Measurements from ENCODE around the gene OXCT2. TPM values are rescaled to one million over a fixed set of nuclear protein-coding genes. Genes with fewer than 3 reads are reported as not detected.
"Not testable (repeated sequence)": the region's sequence is repeated elsewhere in the genome, so short reads cannot be mapped to it uniquely, and the experiment has no call there.

The OXCT2 gene
- total RNA-seq, 5 donors from 2014 or later (not counting 1 experiment from before 2014, with no cell fraction given) = 0.16 to 0.44 (median 0.28) TPM

- POLR2A ChIA-PET = interaction anchor here in 1 of 2 donors (0.6 kb wide), 1 partner anchor 194 kb away, joined by 3 read pairs; no protein-coding TSS in a partner anchor
These were observed 28.8 kb upstream of the OXCT2 start for GRCh38 chr1:39799770-39800470.

GRCh38 chr1:39798859-39799769 lies 28.0 kb upstream of the OXCT2 start:
- H3K4me1 Mint-ChIP-seq = peaks cover 9 to 17% (median 11%) of the 10 kb centered on the region in 3 donors
- ATAC-seq (replicated peaks in 1 of 4) = peak; percentile 94 to 96 (median 96)
- Histone ChIP-seq H3K4me3 (ENCODE audit: control insufficient read depth in 1 of 2, extremely low read depth in 1 of 2, low read length in 1 of 2) (peak overlapping the region; percentile 15 to 41), H3K4me1 (ENCODE audit: control insufficient read depth in 1 of 2, extremely low read depth in 1 of 2, insufficient read depth in 2 of 2, low read length in 2 of 2) (peaks cover 3 to 15% of the 10 kb centered on the region in 2 experiments), H3K27ac (ENCODE audit: low read length) (peak overlapping the region; percentile 96)
- H3K27me3 Mint-ChIP-seq; H3K36me3 ChIP-seq (ENCODE audit: control insufficient read depth in 2 of 2, extremely low read depth in 1 of 2, insufficient read depth in 1 of 2, low read length in 1 of 2); POLR2A ChIA-PET; H3K36me3 Mint-ChIP-seq; H3K9me3 ChIP-seq; H3K9me3 Mint-ChIP-seq; H3K27me3 ChIP-seq (replicated peaks in 1 of 2; ENCODE audit: control insufficient read depth in 2 of 2, extremely low read depth in 1 of 2, insufficient read depth in 2 of 2, low read length in 1 of 2): not testable (repeated sequence)
- H3K27ac Mint-ChIP-seq = peak overlapping the region; percentile 94 to 95
- CTCF ChIA-PET = interaction anchor here (0.5 to 2.2 kb wide), 9 partner anchors 9 to 1799 kb away, joined by 3 to 14 read pairs (median 4); partner anchors contain the start of gene HPCAL4 (in 1 of the 2)
- WGBS (ENCODE audit: insufficient coverage) = 28% methylated on average over 8 of the region's 26 CpGs
- DNase-seq = peak; percentile 24 to 94 (median 87)
- peak overlapping the region; percentile 72 to 79 (median 76) for H3K4me3 Mint-ChIP-seq

More at GRCh38 chr1:39799770-39800470, 28.8 kb upstream of the OXCT2 start:
- Mint-ChIP-seq H3K36me3 (peaks cover 2% of the 10 kb centered on the region), H3K27ac (peak overlapping the region; percentile 94 to 95), H3K4me1 (peaks cover 9 to 17% (median 11%) of the 10 kb centered on the region in 3 donors), H3K9me3 (peaks cover 0 to under 1% (median 0%) of the 10 kb centered on the region in 3 donors), H3K27me3 (no peaks in the 10 kb centered on the region), H3K4me3 (peak overlapping the region; percentile 72 to 79 (median 76))
- no peaks in the 10 kb centered on the region for H3K27me3 ChIP-seq (replicated peaks in 1 of 2; ENCODE audit: control insufficient read depth in 2 of 2, extremely low read depth in 1 of 2, insufficient read depth in 2 of 2, low read length in 1 of 2)
- CTCF ChIA-PET = interaction anchor here (0.5 to 2.2 kb wide), 4 partner anchors 46 to 467 kb away, joined by 3 to 14 read pairs (median 4); no protein-coding TSS in a partner anchor
- WGBS (ENCODE audit: insufficient coverage) = 2% methylated on average over 5 of the region's 8 CpGs
- peak overlapping the region in 1 of 2 donors; percentile 41 for H3K4me3 ChIP-seq (ENCODE audit: control insufficient read depth in 1 of 2, extremely low read depth in 1 of 2, low read length in 1 of 2)
- no peaks in the 10 kb centered on the region for H3K36me3 ChIP-seq (ENCODE audit: control insufficient read depth in 2 of 2, extremely low read depth in 1 of 2, insufficient read depth in 1 of 2, low read length in 1 of 2)
- ATAC-seq (replicated peaks in 1 of 4) (peak; percentile 67 to 80 (median 69)), DNase-seq (peak; percentile 15 to 72 (median 47))
- H3K27ac ChIP-seq (ENCODE audit: low read length) = peak overlapping the region; percentile 96
- H3K4me1 ChIP-seq (ENCODE audit: control insufficient read depth in 1 of 2, extremely low read depth in 1 of 2, insufficient read depth in 2 of 2, low read length in 2 of 2) = peaks cover 3 to 15% of the 10 kb centered on the region in 2 experiments
- H3K9me3 ChIP-seq = no peaks in the 10 kb centered on the region

- no peaks in the 10 kb centered on the region for H3K36me3 Mint-ChIP-seq
These were observed 24.5 kb upstream of the OXCT2 start for GRCh38 chr1:39795651-39796050.

GRCh38 chr1:39791838-39792237 lies 20.7 kb upstream of the OXCT2 start:
- H3K27me3 Mint-ChIP-seq = peaks cover 21 to 26% of the 10 kb centered on the region in 2 donors
- CTCF ChIA-PET = interaction anchor here in 1 of 2 donors (0.6 kb wide), 1 partner anchor 56 kb away, joined by 3 read pairs; no protein-coding TSS in a partner anchor
- DNase-seq = no peak

More at GRCh38 chr1:39795651-39796050, 24.5 kb upstream of the OXCT2 start:
- Mint-ChIP-seq H3K4me1 (peaks cover 14 to 21% (median 19%) of the 10 kb centered on the region in 3 donors), H3K27ac (no peak overlapping the region), H3K27me3 (peaks cover 11% of the 10 kb centered on the region in 2 donors), H3K9me3 (no peaks in the 10 kb centered on the region), H3K4me3 (no peak overlapping the region)
- ATAC-seq (replicated peaks in 1 of 4) = no peak
- peaks cover 3 to 15% of the 10 kb centered on the region in 2 experiments for H3K4me1 ChIP-seq (ENCODE audit: control insufficient read depth in 1 of 2, extremely low read depth in 1 of 2, insufficient read depth in 2 of 2, low read length in 2 of 2)
- CTCF ChIA-PET = interaction anchor here (0.6 kb wide), 3 partner anchors 18 to 359 kb away, joined by 3 to 5 read pairs (median 5); no protein-coding TSS in a partner anchor
- POLR2A ChIA-PET = no interaction called here
- no peak for DNase-seq
- H3K27ac ChIP-seq (ENCODE audit: low read length) = no peak overlapping the region
- WGBS (ENCODE audit: insufficient coverage) = 80% methylated on average over 1 of the region's 1 CpG
- H3K4me3 ChIP-seq (ENCODE audit: control insufficient read depth in 1 of 2, extremely low read depth in 1 of 2, low read length in 1 of 2) = no peak overlapping the region
- no peaks in the 10 kb centered on the region for H3K36me3 ChIP-seq (ENCODE audit: control insufficient read depth in 2 of 2, extremely low read depth in 1 of 2, insufficient read depth in 1 of 2, low read length in 1 of 2)
- H3K27me3 ChIP-seq (replicated peaks in 1 of 2; ENCODE audit: control insufficient read depth in 2 of 2, extremely low read depth in 1 of 2, insufficient read depth in 2 of 2, low read length in 1 of 2) = peaks cover 6 to 7% of the 10 kb centered on the region in 2 experiments
- H3K9me3 ChIP-seq = no peaks in the 10 kb centered on the region

GRCh38 chr1:39789571-39790110 lies 18.5 kb upstream of the OXCT2 start:
- no peak for DNase-seq
- H3K36me3 Mint-ChIP-seq = no peaks in the 10 kb centered on the region
- H3K27ac ChIP-seq (ENCODE audit: low read length) = no peak overlapping the region

More at GRCh38 chr1:39791838-39792237, 20.7 kb upstream of the OXCT2 start:
- Histone ChIP-seq H3K27me3 (replicated peaks in 1 of 2; ENCODE audit: control insufficient read depth in 2 of 2, extremely low read depth in 1 of 2, insufficient read depth in 2 of 2, low read length in 1 of 2) (peaks cover 11 to 24% of the 10 kb centered on the region in 2 experiments), H3K4me3 (ENCODE audit: control insufficient read depth in 1 of 2, extremely low read depth in 1 of 2, low read length in 1 of 2) (no peak overlapping the region), H3K9me3 (no peaks in the 10 kb centered on the region), H3K36me3 (ENCODE audit: control insufficient read depth in 2 of 2, extremely low read depth in 1 of 2, insufficient read depth in 1 of 2, low read length in 1 of 2) (no peaks in the 10 kb centered on the region), H3K4me1 (ENCODE audit: control insufficient read depth in 1 of 2, extremely low read depth in 1 of 2, insufficient read depth in 2 of 2, low read length in 2 of 2) (peaks cover 0 to 10% of the 10 kb centered on the region in 2 experiments), H3K27ac (ENCODE audit: low read length) (no peak overlapping the region)
- H3K36me3 Mint-ChIP-seq = no peaks in the 10 kb centered on the region
- peaks cover 10 to 15% (median 12%) of the 10 kb centered on the region in 3 donors for H3K4me1 Mint-ChIP-seq
- POLR2A ChIA-PET = interaction anchor here in 1 of 2 donors (0.7 kb wide), 1 partner anchor 18 kb away, joined by 6 read pairs; no protein-coding TSS in a partner anchor
- ATAC-seq (replicated peaks in 1 of 4) = no peak
- H3K4me3 Mint-ChIP-seq = no peak overlapping the region
- WGBS (ENCODE audit: insufficient coverage) = 100% methylated on average over 1 of the region's 2 CpGs
- H3K9me3 Mint-ChIP-seq = no peaks in the 10 kb centered on the region
- no peak overlapping the region for H3K27ac Mint-ChIP-seq

More at GRCh38 chr1:39789571-39790110, 18.5 kb upstream of the OXCT2 start:
- Mint-ChIP-seq H3K4me3 (peak overlapping the region; percentile 73 to 81 (median 80)), H3K27me3 (peaks cover 21 to 29% of the 10 kb centered on the region in 2 donors), H3K9me3 (no peaks in the 10 kb centered on the region), H3K27ac (peak overlapping the region; percentile 28 to 76), H3K4me1 (peaks cover 10 to 15% (median 12%) of the 10 kb centered on the region in 3 donors)
- Histone ChIP-seq H3K4me1 (ENCODE audit: control insufficient read depth in 1 of 2, extremely low read depth in 1 of 2, insufficient read depth in 2 of 2, low read length in 2 of 2) (peaks cover 0 to 10% of the 10 kb centered on the region in 2 experiments), H3K9me3 (no peaks in the 10 kb centered on the region), H3K4me3 (ENCODE audit: control insufficient read depth in 1 of 2, extremely low read depth in 1 of 2, low read length in 1 of 2) (peak overlapping the region; percentile 1 to 44), H3K27me3 (replicated peaks in 1 of 2; ENCODE audit: control insufficient read depth in 2 of 2, extremely low read depth in 1 of 2, insufficient read depth in 2 of 2, low read length in 1 of 2) (peaks cover 11 to 24% of the 10 kb centered on the region in 2 experiments), H3K36me3 (ENCODE audit: control insufficient read depth in 2 of 2, extremely low read depth in 1 of 2, insufficient read depth in 1 of 2, low read length in 1 of 2) (no peaks in the 10 kb centered on the region)
- ChIA-PET POLR2A (no interaction called here), CTCF (no interaction called here)
- no peak for ATAC-seq (replicated peaks in 1 of 4)
- 75% methylated on average over 9 of the region's 15 CpGs for WGBS (ENCODE audit: insufficient coverage)
